Cardiac fibroblast (primary cell): ENCODE results near the gene GRAMD1B.
"Not testable (repeated sequence)": the region's sequence is repeated elsewhere in the genome, so short reads cannot be mapped to it uniquely, and the experiment has no call there.

Experiments
- DNase-seq, 2 donors: peaks; one replicate each; pipeline versions ENCODE4 v3.0.0 to v3.0.0-alpha.2; 2010; ENCODE audit warnings: low read depth in 2 of 2
- H3K4me3 ChIP-seq, 2 donors: replicated peaks in 1 of 2; 1 replicate in 1 of 2; 2 replicates in 1 of 2; pipeline ENCODE4 v1.5.1; 2011; ENCODE audit warnings: low read depth in 2 of 2, low read length in 2 of 2, mild to moderate bottlenecking in 2 of 2, moderate library complexity in 1 of 2
- CTCF ChIP-seq: IDR thresholded peaks from one replicate; pipeline ENCODE4 v1.5.1; 2011; ENCODE audit warnings: low read depth, mild to moderate bottlenecking, low read length, inconsistent platforms

The GRAMD1B gene

GRCh38 chr11:123517559-123518364 lies 87.7 kb downstream of the GRAMD1B start:
- H3K4me3 ChIP-seq = no peak overlapping the region
- no peak for DNase-seq
- TF ChIP-seq CTCF = no peak

GRCh38 chr11:123518496-123519054 lies 88.5 kb downstream of the GRAMD1B start:
- no peak for TF ChIP-seq CTCF
- no peak overlapping the region for H3K4me3 ChIP-seq
- no peak for DNase-seq

GRCh38 chr11:123519055-123519796 lies 89.2 kb downstream of the GRAMD1B start:
- H3K4me3 ChIP-seq = no peak overlapping the region
- peak; percentile 18 to 33 for DNase-seq
- no peak for TF ChIP-seq CTCF

GRCh38 chr11:123519797-123520193 lies 89.7 kb downstream of the GRAMD1B start:
- no peak for TF ChIP-seq CTCF
- DNase-seq = no peak
- H3K4me3 ChIP-seq = no peak overlapping the region

- not testable (repeated sequence) for DNase-seq, H3K4me3 ChIP-seq
Observed at GRCh38 chr11:123520476-123520875, 90.4 kb downstream of the GRAMD1B start.

GRCh38 chr11:123521001-123521400 lies 90.9 kb downstream of the GRAMD1B start:
- DNase-seq = no peak
- TF ChIP-seq CTCF = no peak
- H3K4me3 ChIP-seq = no peak overlapping the region

- no peak for DNase-seq
- no peak for TF ChIP-seq CTCF
- H3K4me3 ChIP-seq = no peak overlapping the region
Observed at GRCh38 chr11:123521930-123522329, 91.9 kb downstream of the GRAMD1B start.
